WTC11 (cell line): Measurements from ENCODE around the gene CFAP77. TPM values are rescaled to one million over a fixed set of nuclear protein-coding genes. Genes with fewer than 3 reads are reported as not detected.

ENCODE experiments used
- ATAC-seq: fragments of 200-7000 bp; cut with Tn5 transposase; 2 replicates; pipeline ENCODE4 v1.10.0; 2021; ENCODE audit warnings: mild to moderate bottlenecking, moderate library complexity
- CTCF ChIA-PET: fragments of 300-600 bp; sonication (Branson Sonifier 250); formaldehyde crosslinking; loops from one replicate; lab custom pipeline; 2021; ENCODE audit warnings: antibody characterized with exemption; lab: Charles Lee
- POLR2A ChIA-PET: fragments of 350-600 bp; sonication (Branson Sonifier 250); formaldehyde crosslinking; loops from one replicate; lab custom pipeline; 2021; ENCODE audit warnings: antibody characterized with exemption; lab: Charles Lee
- DNase-seq: peaks from one replicate; pipeline ENCODE4 v3.0.0; 2021; ENCODE audit warnings: low spot score
- H3K27ac Mint-ChIP-seq: 2 replicates; pipeline ENCODE4 v1.8.0; 2021; ENCODE audit warnings: mixed read lengths
- H3K27me3 Mint-ChIP-seq: 2 replicates; pipeline ENCODE4 v1.8.0; 2021; ENCODE audit warnings: low read depth, mild to moderate bottlenecking, moderate library complexity, mixed read lengths
- H3K36me3 Mint-ChIP-seq: 2 replicates; pipeline ENCODE4 v1.8.0; 2021; ENCODE audit warnings: mixed read lengths
- H3K4me1 Mint-ChIP-seq: 2 replicates; pipeline ENCODE4 v1.8.0; 2022; ENCODE audit warnings: mixed read lengths
- H3K4me3 Mint-ChIP-seq: 2 replicates; pipeline ENCODE4 v1.8.0; 2021; ENCODE audit warnings: mild to moderate bottlenecking, moderate library complexity, mixed read lengths
- H3K9me3 Mint-ChIP-seq: 2 replicates; pipeline ENCODE4 v1.8.0; 2021; ENCODE audit warnings: mixed read lengths
- ATF1 ChIP-seq: sonication (generic); formaldehyde crosslinking; IDR thresholded peaks from 2 replicates; pipeline ENCODE4 v1.8.1; 2023; ENCODE audit warnings: mild to moderate bottlenecking, moderate library complexity, missing genetic modification reagents
- ATF6 ChIP-seq: sonication (generic); formaldehyde crosslinking; IDR thresholded peaks from 2 replicates; pipeline ENCODE4 v1.8.1; 2023; ENCODE audit warnings: mild to moderate bottlenecking, missing genetic modification reagents
- CBFB ChIP-seq: sonication (generic); formaldehyde crosslinking; IDR thresholded peaks from 2 replicates; pipeline ENCODE4 v1.8.1; 2022; ENCODE audit warnings: mild to moderate bottlenecking, low read depth, missing genetic modification reagents
- E2F4 ChIP-seq: sonication (generic); formaldehyde crosslinking; IDR thresholded peaks from 2 replicates; pipeline ENCODE4 v1.8.1; 2022; ENCODE audit warnings: low read depth, mild to moderate bottlenecking, moderate library complexity, missing genetic modification reagents, borderline replicate concordance
- E2F5 ChIP-seq: sonication (generic); formaldehyde crosslinking; IDR thresholded peaks from 2 replicates; pipeline ENCODE4 v1.8.1; 2022; ENCODE audit warnings: mild to moderate bottlenecking, moderate library complexity, missing genetic modification reagents
- GRHL2 ChIP-seq: fragments of 250-450 bp; sonication (Bioruptor Pico); IDR thresholded peaks from 2 replicates; pipeline ENCODE4 v1.8.0; 2022; ENCODE audit warnings: mild to moderate bottlenecking, moderate library complexity; ENCODE audit not compliant: insufficient replicate concordance, severe bottlenecking
- HMGA2 ChIP-seq: fragments of 250-450 bp; sonication (Bioruptor Pico); IDR thresholded peaks from 2 replicates; pipeline ENCODE4 v1.4.0; 2021; ENCODE audit warnings: mild to moderate bottlenecking, moderate library complexity
- IRF1 ChIP-seq: sonication (generic); formaldehyde crosslinking; IDR thresholded peaks from 2 replicates; pipeline ENCODE4 v1.8.0; 2023; ENCODE audit warnings: missing genetic modification reagents
- PRDM15 ChIP-seq: sonication (generic); formaldehyde crosslinking; IDR thresholded peaks from 2 replicates; pipeline ENCODE4 v1.8.0; 2022; ENCODE audit warnings: missing genetic modification reagents
- RELA ChIP-seq: sonication (generic); formaldehyde crosslinking; IDR thresholded peaks from 2 replicates; pipeline ENCODE4 v1.8.1; 2022; ENCODE audit warnings: missing genetic modification reagents, mild to moderate bottlenecking, borderline replicate concordance
- SMAD4 ChIP-seq: sonication (generic); formaldehyde crosslinking; IDR thresholded peaks from 2 replicates; pipeline ENCODE4 v1.8.0; 2022; ENCODE audit warnings: mild to moderate bottlenecking, missing genetic modification reagents
- SOX15 ChIP-seq: fragments of 250-450 bp; sonication (Bioruptor Pico); IDR thresholded peaks from 2 replicates; pipeline ENCODE4 v1.9.0; 2021; ENCODE audit warnings: mild to moderate bottlenecking
- TEAD4 ChIP-seq: sonication (generic); formaldehyde crosslinking; IDR thresholded peaks from 2 replicates; pipeline ENCODE4 v1.8.0; 2022; ENCODE audit warnings: mild to moderate bottlenecking, missing genetic modification reagents
- TP53 ChIP-seq: sonication (generic); formaldehyde crosslinking; IDR thresholded peaks from 2 replicates; pipeline ENCODE4 v1.8.1; 2023; ENCODE audit warnings: mild to moderate bottlenecking, missing genetic modification reagents
- USF1 ChIP-seq: sonication (generic); formaldehyde crosslinking; IDR thresholded peaks from 2 replicates; pipeline ENCODE4 v1.8.0; 2022; ENCODE audit warnings: mild to moderate bottlenecking, missing genetic modification reagents
- total RNA-seq: library from RNA; stranded (reverse); gene quantifications from 3 replicates; pipeline ENCODE4 v1.2.3, GENCODE V29; 2021
- TF ChIP-seq, protein P1 (sequence below): sonication (generic); formaldehyde crosslinking; IDR thresholded peaks from 2 replicates; pipeline ENCODE4 v1.8.0; 2023; ENCODE audit warnings: mild to moderate bottlenecking, missing genetic modification reagents
- TF ChIP-seq, protein P2 (sequence below): sonication (generic); formaldehyde crosslinking; IDR thresholded peaks from 2 replicates; pipeline ENCODE4 v1.8.1; 2022; ENCODE audit warnings: missing genetic modification reagents, borderline replicate concordance

Gene CFAP77
- total RNA-seq, 1 experiment from 2014 or later = 1.2 TPM

- TF ChIP-seq PRDM15 (CRISPR knock-in tag) (no peak), GRHL2 (CRISPR knock-in tag) (no peak), ATF1 (CRISPR knock-in tag) (no peak), SMAD4 (no peak), E2F5 (no peak), IRF1 (CRISPR knock-in tag) (no peak), TEAD4 (CRISPR knock-in tag) (no peak)
- TF ChIP-seq, protein P1, sequence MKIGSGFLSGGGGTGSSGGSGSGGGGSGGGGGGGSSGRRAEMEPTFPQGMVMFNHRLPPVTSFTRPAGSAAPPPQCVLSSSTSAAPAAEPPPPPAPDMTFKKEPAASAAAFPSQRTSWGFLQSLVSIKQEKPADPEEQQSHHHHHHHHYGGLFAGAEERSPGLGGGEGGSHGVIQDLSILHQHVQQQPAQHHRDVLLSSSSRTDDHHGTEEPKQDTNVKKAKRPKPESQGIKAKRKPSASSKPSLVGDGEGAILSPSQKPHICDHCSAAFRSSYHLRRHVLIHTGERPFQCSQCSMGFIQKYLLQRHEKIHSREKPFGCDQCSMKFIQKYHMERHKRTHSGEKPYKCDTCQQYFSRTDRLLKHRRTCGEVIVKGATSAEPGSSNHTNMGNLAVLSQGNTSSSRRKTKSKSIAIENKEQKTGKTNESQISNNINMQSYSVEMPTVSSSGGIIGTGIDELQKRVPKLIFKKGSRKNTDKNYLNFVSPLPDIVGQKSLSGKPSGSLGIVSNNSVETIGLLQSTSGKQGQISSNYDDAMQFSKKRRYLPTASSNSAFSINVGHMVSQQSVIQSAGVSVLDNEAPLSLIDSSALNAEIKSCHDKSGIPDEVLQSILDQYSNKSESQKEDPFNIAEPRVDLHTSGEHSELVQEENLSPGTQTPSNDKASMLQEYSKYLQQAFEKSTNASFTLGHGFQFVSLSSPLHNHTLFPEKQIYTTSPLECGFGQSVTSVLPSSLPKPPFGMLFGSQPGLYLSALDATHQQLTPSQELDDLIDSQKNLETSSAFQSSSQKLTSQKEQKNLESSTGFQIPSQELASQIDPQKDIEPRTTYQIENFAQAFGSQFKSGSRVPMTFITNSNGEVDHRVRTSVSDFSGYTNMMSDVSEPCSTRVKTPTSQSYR (CRISPR knock-in tag) = no peak
These were observed 106.9 kb downstream of the CFAP77 start (continued) for GRCh38 chr9:132516911-132517310.

DNA sequence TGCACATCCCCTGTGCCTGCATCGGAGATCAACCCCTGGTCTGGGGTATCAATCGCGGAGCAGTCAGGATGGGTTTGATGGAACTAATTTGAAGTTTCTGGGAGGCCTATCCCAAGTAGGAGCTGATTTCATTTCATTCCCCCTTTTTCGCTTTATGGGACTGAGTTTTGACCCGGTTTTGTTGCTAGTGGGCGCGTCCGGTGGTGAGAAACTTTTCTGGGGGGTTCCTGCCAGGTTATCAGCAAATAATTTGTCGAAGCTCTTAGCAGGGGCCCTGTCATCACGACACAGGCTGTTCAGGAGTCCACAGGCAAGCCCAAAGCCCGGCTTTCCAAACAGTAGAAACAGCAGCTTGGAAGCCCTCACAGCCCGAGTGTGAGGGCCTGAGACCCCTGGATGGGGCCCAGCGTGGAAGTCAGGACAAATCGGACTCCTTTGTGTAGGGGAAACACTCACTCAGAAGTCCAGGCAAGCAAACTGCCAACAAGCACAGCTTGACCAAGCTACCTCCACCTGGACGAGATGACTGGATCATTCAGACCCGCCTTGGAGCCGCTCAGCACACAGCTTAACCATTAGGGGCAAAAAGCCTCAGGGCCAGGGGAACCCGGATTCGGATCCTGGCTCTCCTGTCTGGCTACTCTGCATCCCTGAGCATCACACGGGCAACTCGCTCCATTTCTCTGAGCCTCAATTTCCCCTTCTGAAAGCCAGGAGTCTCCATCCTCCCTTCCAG is 108.0 kb downstream of the CFAP77 start:
- Mint-ChIP-seq H3K36me3 (no peaks in the 10 kb centered on the region), H3K4me1 (0 out of 2 replicates have a peak, but pooled peaks cover 3% of the 10 kb centered on the region), H3K9me3 (no peaks in the 10 kb centered on the region), H3K27ac (no peak overlapping the region), H3K4me3 (no peak overlapping the region), H3K27me3 (no peaks in the 10 kb centered on the region)
- DNase-seq (no peak), ATAC-seq (no peak)
- ChIA-PET CTCF (interaction anchor here (0.8 to 1.5 kb wide), 2 partner anchors 28 to 282 kb away, joined by 3 to 10 read pairs; no protein-coding TSS in a partner anchor), POLR2A (no interaction called here)
- TF ChIP-seq, protein P2, sequence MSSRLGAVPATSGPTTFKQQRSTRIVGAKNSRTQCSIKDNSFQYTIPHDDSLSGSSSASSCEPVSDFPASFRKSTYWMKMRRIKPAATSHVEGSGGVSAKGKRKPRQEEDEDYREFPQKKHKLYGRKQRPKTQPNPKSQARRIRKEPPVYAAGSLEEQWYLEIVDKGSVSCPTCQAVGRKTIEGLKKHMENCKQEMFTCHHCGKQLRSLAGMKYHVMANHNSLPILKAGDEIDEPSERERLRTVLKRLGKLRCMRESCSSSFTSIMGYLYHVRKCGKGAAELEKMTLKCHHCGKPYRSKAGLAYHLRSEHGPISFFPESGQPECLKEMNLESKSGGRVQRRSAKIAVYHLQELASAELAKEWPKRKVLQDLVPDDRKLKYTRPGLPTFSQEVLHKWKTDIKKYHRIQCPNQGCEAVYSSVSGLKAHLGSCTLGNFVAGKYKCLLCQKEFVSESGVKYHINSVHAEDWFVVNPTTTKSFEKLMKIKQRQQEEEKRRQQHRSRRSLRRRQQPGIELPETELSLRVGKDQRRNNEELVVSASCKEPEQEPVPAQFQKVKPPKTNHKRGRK = no peak
- no peak for TF ChIP-seq TP53
- TF ChIP-seq RELA (CRISPR knock-in tag) = no peak
- TF ChIP-seq ATF6 (CRISPR knock-in tag) = no peak
- TF ChIP-seq SOX15 (CRISPR knock-in tag) = no peak
- TF ChIP-seq E2F4 (CRISPR knock-in tag) = no peak
- no peak for TF ChIP-seq USF1 (CRISPR knock-in tag)
- TF ChIP-seq E2F5 = no peak
- no peak for TF ChIP-seq CBFB (CRISPR knock-in tag)
- TF ChIP-seq HMGA2 (CRISPR knock-in tag) = no peak
- TF ChIP-seq ATF1 (CRISPR knock-in tag) = no peak
